Lower lobe of right lung (tissue), 2 donors: ENCODE data around the gene COX7A2L. TPM values are rescaled to one million over a fixed set of nuclear protein-coding genes. Genes with fewer than 3 reads are reported as not detected.

Experiments
- ATAC-seq, 2 donors: fragments of 200-7000 bp; cut with Tn5 transposase; one replicate each; pipeline ENCODE4 v1.9.1; 2020 to 2022; ENCODE audit warnings: mild to moderate bottlenecking in 2 of 2, moderate library complexity in 2 of 2
- DNase-seq: peaks from one replicate; pipeline ENCODE4 v3.0.0-alpha.2; 2020
- H3K27ac ChIP-seq: fragments of 200-600 bp; one replicate; pipeline ENCODE4 v1.8.0; 2022
- H3K27me3 ChIP-seq: fragments of 200-600 bp; one replicate; pipeline ENCODE4 v1.8.0; 2022; ENCODE audit warnings: low read depth
- H3K36me3 ChIP-seq: fragments of 200-600 bp; one replicate; pipeline ENCODE4 v1.8.0; 2022; ENCODE audit warnings: mild to moderate bottlenecking
- H3K4me1 ChIP-seq: fragments of 200-600 bp; one replicate; pipeline ENCODE4 v1.8.0; 2022
- H3K4me3 ChIP-seq: fragments of 200-600 bp; one replicate; pipeline ENCODE4 v1.8.0; 2022; ENCODE audit warnings: mild to moderate bottlenecking
- H3K9me3 ChIP-seq: fragments of 200-600 bp; one replicate; pipeline ENCODE4 v1.8.0; 2022
- CTCF ChIP-seq: fragments of 200-600 bp; IDR thresholded peaks from one replicate; pipeline ENCODE4 v1.8.0; 2022; ENCODE audit warnings: antibody characterized with exemption, mild to moderate bottlenecking
- intact Hi-C: fragments of 100-400 bp; cut with DNase I; formaldehyde crosslinking; loops from one replicate; pipeline ENCODE4 v1.11.0; 2022
- total RNA-seq: library from RNA; stranded (reverse); fragmentation: NEBNext Ultra II Directional; extraction: Animal tissue kit (Norgen Biotek cat#: 25700); gene quantifications from one replicate; pipeline ENCODE4 v1.2.1, GENCODE V29; 2021
- donor health status: DM: no; HTN: yes; CAD: no; lungs with severe emphysema.

COX7A2L gene
- total RNA-seq, 1 donor from 2014 or later, result 89.4 TPM

- ATAC-seq (no peak), DNase-seq (no peak)
- intact Hi-C loops, result no loop called here
- H3K36me3 ChIP-seq, result peaks cover 88% of the 10 kb centered on the region
- no peak overlapping the region for H3K27ac ChIP-seq
- TF ChIP-seq CTCF, result no peak
- no peaks in the 10 kb centered on the region for H3K27me3 ChIP-seq
- no peaks in the 10 kb centered on the region for H3K4me1 ChIP-seq
- no peak overlapping the region for H3K4me3 ChIP-seq
- no peaks in the 10 kb centered on the region for H3K9me3 ChIP-seq
Observed at GRCh38 chr2:42300527-42300926, 60.5 kb downstream of the COX7A2L start.

Other genes starting within 250 kb of the COX7A2L start
- gene EML4, start 191.9 kb downstream of the COX7A2L start, total RNA-seq, result 109 TPM
- 0.89 TPM for gene KCNG3, start 132.8 kb upstream of the COX7A2L start, total RNA-seq
- 23.5 TPM for gene MTA3, start 207.4 kb upstream of the COX7A2L start, total RNA-seq